Activated naive CD4-positive, alpha-beta T cell (primary cell): Measurements from ENCODE around the gene PRKD2.
"Not testable (repeated sequence)": the region's sequence is repeated elsewhere in the genome, so short reads cannot be mapped to it uniquely, and the experiment has no call there.

Source experiments
- DNase-seq, 4 experiments: peaks; one replicate each; lab custom pipeline; 2025; lab: John Stamatoyannopoulos, UW

Gene PRKD2

DNA sequence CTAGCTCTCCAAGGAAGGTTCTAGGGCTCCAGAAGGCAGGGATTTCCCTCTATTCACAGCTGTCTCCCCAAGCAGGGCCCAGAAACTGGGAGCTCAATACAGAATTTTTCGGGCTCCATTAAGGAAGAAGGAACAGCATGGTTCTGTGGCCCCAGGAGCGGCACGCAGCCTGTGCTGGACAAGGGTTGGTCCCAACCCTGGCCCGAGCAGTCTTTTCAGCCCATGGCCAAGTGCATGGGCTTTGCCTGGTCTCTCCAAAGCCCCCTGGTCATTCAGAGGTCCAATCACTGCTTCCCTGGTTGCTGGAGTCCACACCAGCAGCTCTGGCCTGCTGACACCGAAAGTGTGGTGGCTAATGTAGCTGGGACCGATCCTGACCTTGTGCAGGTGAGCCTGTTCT is 6.6 kb upstream of the PRKD2 start:
- no peak for DNase-seq

DNA sequence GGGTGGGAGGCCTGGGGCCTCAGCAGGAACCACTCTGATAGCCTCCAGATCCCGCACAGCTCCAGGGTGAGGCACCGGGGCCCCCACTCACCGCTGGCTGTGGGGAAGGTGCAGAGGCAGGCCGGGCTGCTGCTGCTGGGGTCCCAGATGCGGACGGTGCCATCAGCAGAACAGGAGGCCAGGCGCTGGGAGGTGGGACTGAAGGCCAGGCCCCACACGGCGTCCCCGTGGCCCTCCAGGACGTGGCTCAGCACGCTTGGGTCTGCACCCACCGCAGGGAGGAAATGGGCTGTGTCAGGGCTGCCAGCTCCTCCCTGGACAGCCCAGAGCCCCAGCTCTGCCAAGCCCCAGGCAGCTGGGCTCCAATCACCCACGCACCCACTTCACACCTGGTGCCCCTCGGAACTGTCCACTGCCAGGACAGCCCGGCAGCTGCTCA is 6.1 kb upstream of the PRKD2 start:
- no peak for DNase-seq

DNA sequence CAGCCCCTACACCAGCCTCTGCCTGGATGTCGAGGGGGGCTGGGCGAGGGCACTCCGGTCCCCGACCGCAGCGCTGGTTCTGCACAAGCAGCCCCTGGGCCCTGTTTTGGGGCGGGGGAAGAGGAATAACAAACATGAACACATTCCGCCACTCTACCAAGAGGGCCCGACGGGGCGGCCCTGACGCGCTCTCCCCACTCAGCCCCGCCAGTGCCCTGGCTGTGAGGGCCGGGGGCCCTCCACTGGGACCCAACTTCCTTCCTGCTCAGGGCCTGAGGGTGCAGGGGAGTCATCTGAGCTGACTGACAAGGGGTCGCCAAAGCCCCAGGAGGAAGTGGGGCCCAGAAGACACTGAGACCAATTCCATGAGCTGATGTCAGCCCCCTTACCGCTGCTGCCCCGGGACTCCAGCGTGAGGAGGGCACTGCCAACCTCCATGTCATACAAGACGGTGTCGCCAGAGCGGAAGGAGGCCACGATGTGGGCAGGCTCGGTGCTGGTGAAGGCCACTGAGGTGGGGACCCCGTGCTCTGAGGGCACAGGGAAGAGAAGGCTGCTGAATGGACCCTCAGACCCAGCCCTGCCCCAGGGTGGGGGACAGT is 5.6 kb upstream of the PRKD2 start:
- DNase-seq, result no peak

DNA sequence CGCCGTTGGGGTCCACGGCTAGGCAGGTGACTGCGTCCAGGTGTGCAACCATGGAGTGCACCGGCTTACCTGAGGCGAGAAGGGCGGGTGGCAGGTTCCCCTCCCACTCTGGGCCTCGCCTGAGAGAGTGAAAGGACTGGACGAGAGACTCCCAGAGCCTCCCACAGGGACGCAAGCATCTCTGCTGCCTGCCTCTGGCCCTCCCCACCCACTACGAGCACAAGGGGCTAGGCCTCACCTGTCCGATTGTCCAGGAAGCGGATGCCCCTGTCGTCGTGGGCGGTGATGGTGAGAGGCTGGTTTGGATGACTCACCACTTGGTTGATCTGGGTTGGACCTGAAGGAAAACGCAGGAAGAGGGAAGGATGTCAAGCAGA is 5.1 kb upstream of the PRKD2 start:
- DNase-seq, result no peak

DNA sequence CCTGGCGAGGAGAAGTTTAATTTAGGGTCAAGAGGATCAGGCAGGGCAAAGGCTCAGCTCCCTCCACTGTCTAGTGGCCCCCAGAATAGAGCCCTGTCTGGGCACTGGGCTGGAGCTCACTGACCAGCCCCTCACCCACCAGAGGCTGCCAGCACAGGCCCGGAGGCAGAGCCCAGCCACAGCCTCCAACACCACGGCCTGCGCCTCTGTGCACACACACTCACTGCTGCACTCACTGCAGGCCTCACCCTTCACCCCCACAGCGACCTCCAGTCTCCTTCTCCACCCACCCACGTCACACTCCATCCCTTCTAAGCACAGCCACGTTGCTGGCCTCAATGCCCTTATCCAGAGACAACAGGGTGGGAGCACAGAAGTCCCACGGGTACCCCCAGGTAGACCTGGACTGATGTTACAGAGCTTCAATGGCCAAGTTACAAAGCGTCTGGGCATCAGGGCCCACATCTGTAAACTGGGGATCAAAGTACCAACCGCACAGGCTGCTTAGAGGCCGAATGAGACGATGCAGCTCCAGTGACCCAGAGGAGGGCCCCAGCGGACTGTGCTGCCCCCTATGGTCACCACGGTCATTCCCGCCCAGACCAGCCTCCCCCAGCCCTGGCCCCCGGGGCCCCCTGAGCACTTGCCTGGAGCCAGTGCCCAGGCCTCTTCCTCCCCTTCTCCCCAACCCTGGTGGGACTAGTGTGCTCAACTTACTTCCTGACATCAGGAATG is 4.5 kb upstream of the PRKD2 start:
- DNase-seq, result no peak

DNA sequence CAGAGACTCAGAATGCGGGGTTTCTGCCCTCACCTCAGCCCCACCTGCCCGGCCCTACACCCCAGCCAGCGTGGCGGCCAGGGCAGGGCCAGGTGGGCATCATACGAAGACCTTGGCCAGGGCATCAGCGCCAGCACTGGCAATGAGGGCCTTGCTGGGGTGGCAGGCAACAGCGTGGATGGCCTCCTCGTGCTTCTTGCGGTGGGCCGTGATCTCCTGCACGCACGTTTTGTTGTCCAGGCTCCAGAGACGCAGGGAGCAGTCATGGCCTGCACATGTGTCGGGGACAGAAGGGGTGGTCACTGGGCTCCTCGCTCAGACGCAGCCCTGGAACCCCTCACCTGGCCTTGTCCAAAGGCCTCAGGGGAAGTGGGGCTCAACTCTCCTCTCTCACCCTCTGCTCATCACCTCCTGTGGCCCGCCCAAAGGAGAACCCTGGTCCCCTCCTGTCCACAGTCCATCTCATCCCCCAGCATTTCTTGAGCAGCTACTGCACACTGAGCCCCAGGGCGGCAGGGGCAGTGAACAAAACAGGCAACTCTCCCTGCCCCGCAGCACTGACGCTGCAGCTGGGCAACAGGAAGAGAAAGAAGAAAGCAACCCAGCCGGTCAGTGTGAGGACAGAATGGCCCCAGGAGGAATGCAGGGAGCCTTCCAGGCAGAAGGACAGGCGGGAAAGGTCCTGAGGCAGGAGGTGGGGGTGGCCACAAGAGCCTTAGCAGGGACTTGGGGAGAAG is 3.8 kb upstream of the PRKD2 start:
- no peak for DNase-seq

DNA sequence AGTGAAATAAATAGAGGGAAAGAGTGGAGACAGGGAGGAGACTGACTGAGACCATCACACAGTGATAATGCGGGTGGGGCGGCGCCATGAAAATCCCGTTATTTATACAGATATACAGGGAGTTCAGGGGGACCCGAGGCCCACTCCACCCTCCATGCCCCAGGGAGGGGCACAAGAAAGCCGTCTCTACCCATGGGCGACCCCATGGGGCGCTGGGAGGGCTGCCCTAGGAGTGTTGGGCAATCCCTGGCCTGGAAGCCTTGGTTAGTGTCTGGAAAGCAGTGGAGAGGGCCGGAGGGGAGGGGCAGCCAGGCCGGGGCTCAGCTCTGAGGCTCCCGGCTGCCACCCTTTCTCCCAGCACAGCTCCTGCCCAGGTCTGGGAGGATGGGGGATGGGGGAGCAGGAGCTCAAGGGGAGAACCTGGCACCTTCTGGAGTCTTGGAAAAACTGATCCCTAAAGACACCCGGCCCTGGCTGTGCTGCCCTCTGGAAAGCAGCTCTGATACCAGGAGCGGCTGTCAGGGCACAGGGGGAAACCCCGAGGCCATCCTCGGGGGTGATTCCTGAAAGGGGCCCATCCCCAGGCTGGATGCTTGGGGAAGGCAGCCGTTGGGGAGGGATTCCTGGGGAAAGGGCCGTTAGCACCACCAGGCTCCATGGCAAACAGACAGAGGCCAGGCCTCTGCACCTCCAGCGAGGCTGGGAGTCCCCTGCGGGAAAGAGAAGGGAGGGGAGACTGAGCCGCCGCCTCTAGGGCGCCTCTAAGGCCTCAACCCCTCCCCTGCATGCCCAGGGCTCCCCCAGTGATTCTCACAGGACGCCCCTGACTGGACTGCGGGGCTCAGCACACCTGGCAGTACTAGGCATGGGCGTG is 3.0 kb upstream of the PRKD2 start:
- no peak for DNase-seq

DNA sequence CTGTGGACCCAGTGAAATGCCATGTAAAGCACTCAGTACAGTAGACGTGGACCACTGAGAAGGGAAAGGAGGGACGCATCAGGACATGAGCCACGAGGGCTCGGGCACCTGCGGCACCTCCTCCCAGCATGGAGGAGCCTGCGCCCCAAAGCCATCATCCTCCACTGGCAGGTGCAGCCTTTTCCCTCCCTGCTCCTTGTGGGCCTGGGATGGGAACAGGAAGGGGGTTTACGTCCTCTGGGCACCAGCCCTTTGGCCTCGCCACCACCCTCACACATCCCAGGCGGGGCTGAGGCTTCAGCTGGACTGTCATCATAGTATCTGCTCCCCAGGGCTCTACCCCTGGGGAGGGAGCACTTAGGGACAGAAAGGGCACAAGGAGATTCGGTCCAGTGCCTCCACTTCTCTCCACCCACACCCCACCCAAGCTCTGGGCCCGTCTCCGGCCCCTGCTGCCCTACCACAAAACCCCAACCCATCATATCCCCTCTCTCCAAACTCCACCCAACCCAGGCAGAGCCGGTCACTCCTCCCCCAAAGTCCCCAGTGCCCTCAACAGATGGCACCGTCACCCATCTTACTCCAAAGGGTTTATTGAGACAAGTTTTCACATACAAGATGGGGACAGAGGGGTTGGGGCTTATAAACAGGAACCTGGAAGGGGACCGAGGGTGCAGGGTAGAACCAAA is 2.2 kb upstream of the PRKD2 start:
- DNase-seq, result no peak

DNA sequence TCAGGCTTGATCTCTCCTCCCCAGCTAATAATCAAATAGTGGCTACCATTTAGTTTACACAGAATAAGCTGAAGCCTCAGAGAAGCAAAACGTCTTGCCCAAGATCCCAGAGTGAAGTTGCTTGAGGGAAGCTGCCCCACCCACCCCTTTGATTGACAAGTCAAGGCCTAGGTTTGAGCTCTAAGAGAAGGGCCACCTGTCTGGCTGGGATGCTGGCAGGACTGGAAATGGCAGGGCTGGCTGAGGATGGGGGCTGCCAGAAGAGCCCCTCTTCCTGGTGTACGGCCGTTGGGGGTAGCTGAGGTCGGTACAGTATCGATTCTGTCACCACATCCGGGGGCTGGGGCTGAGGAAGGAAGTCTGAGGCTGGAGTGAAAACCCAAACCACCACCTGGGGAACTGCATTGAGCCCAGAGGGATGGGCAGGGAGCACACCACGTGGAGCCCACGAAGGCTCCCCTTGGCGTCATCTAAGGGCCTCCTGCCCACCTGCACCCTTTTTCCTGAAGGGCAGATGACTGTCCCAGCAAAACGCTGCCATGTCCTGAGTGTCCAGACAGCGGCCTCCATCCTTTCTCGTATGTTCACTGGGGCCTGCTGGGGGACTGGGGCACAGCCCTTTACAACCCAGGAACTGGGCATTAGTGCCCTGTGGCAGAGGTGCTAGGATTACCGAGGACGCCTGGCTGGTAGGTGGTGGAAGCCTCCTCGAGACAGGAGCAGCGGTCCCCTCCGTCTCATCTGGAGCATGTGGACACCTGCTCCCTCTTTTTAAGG is 1.4 kb upstream of the PRKD2 start:
- peak in 2 of 4 experiments; percentile 19 to 44 for DNase-seq

DNA sequence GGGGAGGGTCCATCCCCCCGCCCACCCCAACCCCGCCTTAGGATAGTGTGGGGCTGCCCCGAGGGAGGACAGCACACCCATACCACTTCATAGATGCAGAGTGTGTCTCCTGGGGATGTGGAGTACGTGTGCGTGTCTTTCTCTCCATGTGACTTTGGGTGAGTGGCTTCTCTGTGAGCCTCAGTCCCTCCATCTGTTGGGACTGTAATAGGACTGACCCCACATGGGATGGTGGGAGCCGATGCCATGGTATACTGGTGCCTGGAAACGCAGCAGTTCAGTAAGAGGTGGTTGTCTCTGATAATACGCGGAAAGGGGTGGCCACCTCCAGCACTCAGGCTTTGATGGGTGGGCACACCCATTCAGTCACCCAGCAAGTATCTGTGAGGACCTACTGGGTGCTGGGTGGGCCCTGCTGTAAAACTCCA is 816 bp upstream of the PRKD2 start:
- DNase-seq, result peak in 1 of 4 experiments; percentile 33

DNA sequence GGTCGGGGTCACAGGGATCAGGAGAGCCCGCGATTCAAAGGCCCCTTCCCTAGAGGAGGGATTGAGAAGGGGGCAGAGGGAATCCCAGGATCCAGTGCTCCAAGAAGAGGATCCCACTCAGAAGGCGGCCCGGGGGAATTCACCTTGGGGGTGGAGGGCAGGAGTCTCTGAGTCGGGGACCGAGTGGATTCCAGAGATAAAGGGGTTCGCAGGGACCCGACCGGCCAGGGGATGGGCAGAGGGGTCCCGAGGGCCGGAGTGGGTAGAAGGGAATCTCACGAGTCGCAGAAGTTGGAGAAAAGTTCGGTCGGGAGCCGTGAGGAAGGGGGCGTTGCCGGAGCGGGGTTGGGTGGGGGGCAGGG is 261 bp downstream of the PRKD2 start:
- no peak for DNase-seq

DNA sequence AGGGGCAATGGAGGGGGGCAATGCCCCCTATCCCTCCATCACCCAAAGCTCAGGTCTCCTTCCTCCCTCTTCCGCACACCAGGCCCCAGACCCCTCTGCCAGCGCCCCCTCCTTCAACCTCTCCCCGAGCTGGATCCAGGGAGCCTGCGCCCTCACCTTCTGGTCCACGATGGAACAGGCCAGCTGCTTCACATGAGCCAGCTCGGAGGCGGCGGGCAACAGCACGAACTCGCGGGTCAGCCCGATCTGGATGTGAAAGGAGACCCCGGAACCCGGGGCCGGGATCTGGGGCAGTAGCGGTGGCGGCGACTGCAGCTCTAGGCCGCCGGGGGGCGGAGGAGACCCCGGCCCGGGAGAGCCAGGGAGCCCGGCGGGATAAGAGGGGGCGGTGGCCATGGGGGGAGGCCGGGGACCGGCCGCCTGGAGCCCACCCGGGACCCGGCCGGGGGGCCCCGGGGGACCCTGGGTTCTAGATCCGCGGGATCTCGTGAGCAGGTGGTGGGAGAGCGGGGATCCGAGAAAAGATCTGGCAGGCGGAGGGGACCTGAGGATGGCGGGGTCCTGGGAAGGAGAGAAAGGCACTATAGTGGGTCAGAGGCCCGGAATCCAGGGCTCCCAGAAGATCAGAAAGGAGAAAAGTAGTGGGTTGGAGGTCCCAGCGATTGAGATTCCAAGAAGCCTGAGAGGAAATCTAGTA is 791 bp downstream of the PRKD2 start:
- DNase-seq, result peak in 1 of 4 experiments; percentile 30

DNA sequence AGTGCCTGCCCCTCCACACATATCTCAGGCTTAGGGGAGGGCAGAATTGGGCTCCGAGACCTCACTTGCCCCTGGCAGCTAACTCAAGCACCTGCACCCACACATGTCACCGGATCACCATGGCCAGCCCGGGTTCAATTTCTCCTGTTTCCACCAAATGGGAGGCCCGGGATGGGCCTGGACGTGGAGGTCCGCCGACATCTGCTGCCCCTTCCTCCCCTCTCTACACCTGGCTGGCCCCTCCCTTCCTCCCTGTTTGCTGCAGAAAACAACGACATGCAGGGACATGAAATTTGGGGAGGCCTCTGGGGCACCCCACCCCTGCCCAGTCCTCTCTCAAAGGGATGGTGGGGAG is 1.3 kb downstream of the PRKD2 start:
- DNase-seq, result peak in 1 of 4 experiments; percentile 30

DNA sequence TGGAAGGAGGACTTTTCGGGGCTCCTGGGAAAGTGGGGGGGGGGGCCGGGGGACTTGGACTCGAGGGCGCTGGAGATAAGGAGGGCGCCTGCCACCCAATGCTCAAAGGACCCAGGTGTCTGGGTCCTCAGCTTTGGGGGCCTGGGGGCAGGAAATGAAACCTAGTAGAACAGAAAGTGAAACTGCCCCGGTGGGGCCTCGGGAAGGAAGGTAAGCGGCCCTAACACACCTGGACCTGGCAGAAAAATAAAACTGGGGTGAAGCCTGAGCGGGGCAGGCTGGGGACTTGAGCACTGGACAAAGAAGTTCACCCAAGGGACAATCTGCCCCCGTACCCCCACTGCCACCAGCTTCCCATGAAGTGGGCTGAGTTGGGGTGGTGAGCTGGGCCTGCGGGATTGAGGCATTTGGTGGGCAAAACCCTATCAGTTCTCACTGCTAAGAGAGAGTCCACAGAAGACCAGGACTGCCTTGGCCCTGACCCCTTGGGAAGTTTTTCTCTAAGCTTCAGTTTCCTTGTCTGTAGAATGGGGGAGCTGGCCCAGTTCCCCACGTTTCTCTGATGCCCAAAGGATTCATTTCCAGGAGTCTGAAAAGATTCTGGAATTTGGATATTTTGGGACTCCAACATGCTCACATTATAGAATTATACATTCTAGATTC is 2.3 kb downstream of the PRKD2 start:
- DNase-seq, result peak in 2 of 4 experiments; percentile 78 to 81

DNA sequence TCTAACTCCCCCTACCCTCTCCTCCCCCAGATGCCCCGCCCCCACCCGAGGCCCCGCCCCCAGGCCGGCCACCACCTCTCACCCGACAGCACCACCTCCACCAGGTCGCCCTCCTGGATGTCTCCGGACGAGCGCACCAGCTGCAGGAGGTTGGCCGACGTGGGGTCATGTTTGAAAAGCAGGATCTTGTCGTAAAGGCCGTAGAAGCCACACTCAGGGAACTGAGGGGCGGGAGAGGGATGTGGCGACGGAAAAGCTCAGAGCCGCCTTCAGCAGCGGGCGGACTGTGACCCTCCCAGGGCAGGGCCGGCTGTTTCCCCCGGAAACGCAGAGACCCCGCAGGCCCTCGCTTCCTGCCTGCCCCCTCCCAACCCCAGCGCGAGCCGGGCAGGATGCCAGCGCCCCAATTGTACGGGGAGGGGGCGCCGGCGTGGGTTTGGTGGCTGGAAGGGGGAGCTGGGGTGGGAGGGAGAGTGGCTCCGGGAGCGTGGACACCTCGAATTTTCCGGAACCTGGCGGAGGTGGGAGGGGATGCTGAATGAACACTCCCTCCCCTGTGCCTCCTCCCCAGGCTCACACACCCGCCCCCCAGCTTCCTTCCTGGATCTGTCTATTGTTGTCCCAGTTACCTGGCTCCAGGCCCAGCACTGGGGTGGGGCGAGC is 3.0 kb downstream of the PRKD2 start:
- peak in 3 of 4 experiments; percentile 24 to 81 (median 78) for DNase-seq

DNA sequence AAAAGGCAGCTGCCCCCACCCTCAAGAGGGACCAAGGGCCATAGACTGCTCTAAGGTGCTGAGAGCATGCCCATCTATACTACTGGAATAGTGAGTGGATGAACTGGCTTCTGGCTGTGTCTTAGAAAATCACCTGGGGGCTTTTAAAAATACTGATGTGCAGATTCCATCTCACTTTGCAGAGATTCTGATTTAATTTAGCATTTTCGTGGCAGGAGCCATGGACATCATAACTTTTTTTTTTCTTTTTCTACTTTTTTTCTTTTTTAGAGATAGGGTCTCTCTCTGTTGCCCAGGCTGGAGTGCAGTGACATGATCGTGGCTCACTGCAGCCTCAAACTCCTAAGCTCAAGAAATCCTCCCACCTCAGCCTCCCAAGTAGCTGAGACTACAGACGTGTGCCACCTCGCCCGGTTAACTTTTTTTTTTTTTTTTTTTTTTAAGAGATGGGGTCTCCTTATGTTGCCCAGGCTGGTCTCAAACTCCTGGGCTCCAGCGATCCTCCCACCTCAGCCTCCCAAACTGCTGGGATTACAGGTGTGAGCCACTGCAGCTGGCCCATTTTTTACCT is 4.1 kb downstream of the PRKD2 start:
- not testable (repeated sequence) for DNase-seq

DNA sequence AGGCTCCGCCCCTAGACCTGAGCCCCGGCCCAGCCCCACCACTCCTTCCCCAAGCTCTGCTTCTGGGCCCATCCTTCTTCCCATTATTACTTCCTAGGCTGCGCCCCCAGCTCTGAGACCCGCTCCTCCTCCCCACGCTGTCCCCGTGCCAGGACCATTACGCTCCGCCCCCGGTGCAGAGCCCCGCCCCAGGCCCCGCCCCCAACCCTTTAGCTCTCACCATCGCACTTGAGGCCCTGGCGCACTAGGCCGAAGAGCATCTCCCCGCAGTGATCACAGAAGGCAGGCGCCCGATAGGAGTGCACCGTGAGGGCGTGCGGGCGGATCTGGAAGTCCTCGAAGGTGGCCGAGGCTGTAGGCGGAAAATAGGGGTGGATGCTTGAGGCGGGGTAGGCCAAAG is 6.2 kb downstream of the PRKD2 start:
- DNase-seq, result no peak

DNA sequence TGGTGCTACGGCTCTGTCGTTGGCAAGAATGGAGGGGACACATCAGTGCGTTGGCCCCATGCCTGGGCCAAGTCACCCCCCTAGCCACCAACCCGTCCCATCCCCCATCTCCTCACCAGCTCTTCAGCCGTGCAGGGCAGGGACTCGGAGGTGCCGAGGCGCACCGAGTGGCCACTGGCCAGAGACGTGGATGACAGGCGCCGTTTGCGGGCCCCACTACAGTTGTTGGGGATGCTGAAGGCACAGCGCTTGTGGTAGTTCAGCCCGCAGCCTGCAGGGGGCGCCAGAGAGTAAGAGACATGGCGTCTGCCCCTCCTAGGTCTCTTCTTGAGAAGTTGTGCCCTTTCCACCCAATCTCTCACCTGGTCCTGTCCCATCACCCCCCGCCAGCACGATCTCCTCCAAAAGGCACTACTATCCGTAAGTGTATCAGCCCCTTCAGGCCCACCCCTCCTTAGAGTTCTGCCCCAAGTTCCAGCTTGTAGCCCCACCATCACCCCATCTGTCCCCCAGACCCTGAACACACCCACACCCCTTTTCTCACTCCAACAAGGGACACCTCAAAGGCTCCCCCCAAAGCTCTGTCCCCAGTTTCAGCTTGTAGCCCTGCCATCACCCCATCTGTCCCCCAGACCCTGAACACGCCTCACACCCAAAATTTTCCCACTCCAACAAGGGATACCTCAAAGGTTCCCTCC is 12.4 kb downstream of the PRKD2 start:
- peak; percentile 86 to 94 (median 90) for DNase-seq
